Jurkat, Clone E6-1 (cell line): ENCODE data around the gene RAG1.

Experiments used
- DNase-seq: peaks from one replicate; pipeline ENCODE4 v3.0.0-alpha.2; 2011; ENCODE audit warnings: low read depth, low spot score
- H3K4me3 ChIP-seq: 2 replicates; pipeline ENCODE4 v1.5.1; 2011; ENCODE audit warnings: mild to moderate bottlenecking, low read length, control low read depth, moderate library complexity

The RAG1 gene

GRCh38 chr11:36620246-36620645 is 52.4 kb downstream of the RAG1 start:
- no peak overlapping the region for H3K4me3 ChIP-seq
- DNase-seq, result no peak

DNA sequence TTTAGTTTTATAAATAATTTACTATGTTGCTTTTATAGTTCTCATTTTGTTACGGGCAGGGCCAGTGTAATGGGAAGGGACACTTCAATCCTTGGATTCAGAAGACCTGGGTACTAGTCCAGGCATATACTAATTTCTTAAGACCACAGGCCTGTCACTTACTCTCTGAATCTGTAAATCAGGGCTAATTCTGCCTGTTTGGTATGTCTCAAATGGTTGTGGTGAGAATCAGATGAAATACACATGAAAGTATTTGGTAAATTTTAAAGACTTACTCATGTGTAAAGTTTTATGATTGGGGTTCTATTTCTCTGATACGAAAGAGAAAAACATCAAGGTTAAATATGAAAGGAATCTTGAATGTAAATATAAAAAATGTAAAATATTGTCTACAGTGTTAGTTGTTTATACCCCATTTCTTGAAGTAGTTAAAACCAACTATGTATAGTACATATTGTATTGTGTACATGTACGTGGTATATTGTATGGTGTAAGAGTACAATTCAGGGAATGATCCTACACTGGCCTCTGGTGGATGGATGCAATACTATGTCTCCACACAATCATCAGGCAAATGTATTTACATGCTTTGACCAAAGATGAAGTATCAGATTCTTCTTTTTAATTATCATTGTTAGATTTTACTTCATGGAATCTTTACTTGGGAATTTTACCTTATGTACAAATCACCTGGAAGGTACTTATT is 54.8 kb downstream of the RAG1 start:
- peak; percentile 86 for DNase-seq
- H3K4me3 ChIP-seq, result no peak overlapping the region

DNA sequence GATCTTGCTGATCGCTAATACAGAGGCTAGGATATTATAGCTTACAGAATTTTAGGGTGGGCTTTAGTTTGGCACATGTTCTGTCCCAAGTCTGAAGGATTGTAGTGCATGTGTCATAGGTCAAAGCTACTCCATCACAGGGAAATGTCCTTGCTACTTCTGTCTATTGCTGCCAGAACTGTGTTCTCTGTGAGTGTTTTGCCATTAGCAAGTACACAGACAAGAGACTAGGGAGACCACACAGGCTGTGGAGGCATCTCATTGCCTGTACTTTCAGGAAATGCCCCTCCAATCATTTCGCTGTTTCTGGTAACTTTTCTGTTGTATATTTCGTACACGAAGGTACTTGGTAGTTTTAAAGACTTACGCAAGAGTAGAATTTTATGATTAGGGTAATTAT is 55.7 kb downstream of the RAG1 start:
- no peak overlapping the region for H3K4me3 ChIP-seq
- no peak for DNase-seq

GRCh38 chr11:36627006-36627405 is 59.2 kb downstream of the RAG1 start:
- DNase-seq, result no peak
- H3K4me3 ChIP-seq, result no peak overlapping the region

DNA sequence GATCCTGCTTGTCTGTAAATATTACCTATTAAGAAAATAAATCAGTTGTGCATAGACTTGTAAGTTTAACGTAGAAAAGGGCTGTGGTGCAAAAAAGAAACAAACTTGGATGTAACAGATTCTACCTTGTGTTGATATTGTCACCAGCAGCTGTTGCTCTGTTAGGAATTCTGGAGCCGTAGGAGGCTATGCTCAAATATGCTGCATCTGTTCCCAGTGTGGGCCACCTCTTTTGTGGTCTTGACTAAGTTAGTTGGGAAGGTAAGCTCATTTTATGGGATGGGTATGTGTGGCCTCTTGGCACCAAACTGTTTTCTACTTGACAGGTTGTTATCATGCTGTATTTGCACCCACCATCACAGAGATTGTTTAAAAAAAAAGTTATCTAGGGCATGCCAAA is 59.7 kb downstream of the RAG1 start:
- no peak for DNase-seq

GRCh38 chr11:36628141-36628540 is 60.3 kb downstream of the RAG1 start:
- DNase-seq, result no peak
- no peak overlapping the region for H3K4me3 ChIP-seq

More for the DNA sequence above, 59.7 kb downstream of the RAG1 start:
- H3K4me3 ChIP-seq, result no peak overlapping the region

GRCh38 chr11:36628765-36629244 is 61.0 kb downstream of the RAG1 start:
- DNase-seq, result no peak
- no peak overlapping the region for H3K4me3 ChIP-seq
